Medulla oblongata (tissue), 1 donor: ENCODE data around the gene OR8D1.

Experiments used
- DNase-seq: peaks from one replicate; pipeline ENCODE4 v3.0.0-alpha.2; 2015; ENCODE audit errors: extremely low spot score

OR8D1 gene

GRCh38 chr11:124313849-124314248, at the start of gene OR8D1:
OR8D1 (minus strand) TSS chr11:124313949; CDS start chr11:124310766, 3,183 bp downstream.
- DNase-seq, result no peak

GRCh38 chr11:124359566-124359965, 45.8 kb upstream of the OR8D1 start:
- DNase-seq, result no peak

GRCh38 chr11:124346311-124346955, 32.7 kb upstream of the OR8D1 start:
- DNase-seq, result no peak

GRCh38 chr11:124344346-124344745, 30.6 kb upstream of the OR8D1 start:
- DNase-seq, result no peak

- DNase-seq, result no peak
These were observed 26.3 kb upstream of the OR8D1 start for GRCh38 chr11:124340142-124340447.

GRCh38 chr11:124339396-124340141, 25.8 kb upstream of the OR8D1 start:
- peak; percentile 12 for DNase-seq

GRCh38 chr11:124331873-124332272, 18.1 kb upstream of the OR8D1 start:
- no peak for DNase-seq

- DNase-seq, result peak; percentile 70
These were observed 16.2 kb upstream of the OR8D1 start for GRCh38 chr11:124329787-124330478.

GRCh38 chr11:124327775-124328174, 14.0 kb upstream of the OR8D1 start:
- DNase-seq, result no peak

GRCh38 chr11:124322356-124322755, 8.6 kb upstream of the OR8D1 start:
- no peak for DNase-seq

GRCh38 chr11:124320097-124320496, 6.3 kb upstream of the OR8D1 start, which contains the start of gene OR8D2:
OR8D2 (minus strand) TSS chr11:124320197; CDS start chr11:124320197, 0 bp downstream.
- DNase-seq, result no peak

- no peak for DNase-seq
These were observed 1.3 kb upstream of the OR8D1 start for GRCh38 chr11:124315052-124315451.

- no peak for DNase-seq
These were observed 618 bp downstream of the OR8D1 start for GRCh38 chr11:124313131-124313530.

GRCh38 chr11:124311670-124312069, 2.1 kb downstream of the OR8D1 start:
- DNase-seq, result no peak

- no peak for DNase-seq
These were observed 2.5 kb downstream of the OR8D1 start for GRCh38 chr11:124311269-124311668.

GRCh38 chr11:124310721-124311120, 3.0 kb downstream of the OR8D1 start:
- DNase-seq, result no peak

- no peak for DNase-seq
These were observed 6.7 kb downstream of the OR8D1 start for GRCh38 chr11:124307093-124307492.

GRCh38 chr11:124302347-124303125, 11.2 kb downstream of the OR8D1 start:
- DNase-seq, result no peak

GRCh38 chr11:124301548-124301947, 12.2 kb downstream of the OR8D1 start:
- no peak for DNase-seq

GRCh38 chr11:124297921-124298320, 15.8 kb downstream of the OR8D1 start:
- DNase-seq, result no peak

GRCh38 chr11:124296016-124296415, 17.7 kb downstream of the OR8D1 start:
- no peak for DNase-seq

- no peak for DNase-seq
These were observed 19.1 kb downstream of the OR8D1 start for GRCh38 chr11:124294687-124295086.
